HepG2 (cell line): ENCODE data around the gene DNAJB5.

Experiments
- CTCF ChIP-seq: sonication (generic); formaldehyde crosslinking; IDR thresholded peaks from 2 replicates; pipeline ENCODE4 v1.5.0; 2020; ENCODE audit warnings: mild to moderate bottlenecking, missing genetic modification reagents, moderate library complexity
- FOXA1 ChIP-seq, 2 experiments: fragments of 450-650 bp in 1 of 2; sonication (generic) in 1 of 2; formaldehyde crosslinking in 1 of 2; IDR thresholded peaks; 2 replicates each; pipeline versions ENCODE4 v1.4.0 to v1.6.1; 2016 to 2020; ENCODE audit warnings: missing genetic modification reagents in 1 of 2
- HMGA1 ChIP-seq: sonication (generic); formaldehyde crosslinking; conservative IDR thresholded peaks from 2 replicates; pipeline ENCODE4 v1.4.0; 2020; ENCODE audit warnings: missing genetic modification reagents
- NFE2L1 ChIP-seq: sonication (generic); formaldehyde crosslinking; IDR thresholded peaks from 2 replicates; pipeline ENCODE4 v1.4.0; 2020; ENCODE audit warnings: missing genetic modification reagents, mild to moderate bottlenecking, borderline replicate concordance
- PRDM4 ChIP-seq: sonication (generic); formaldehyde crosslinking; IDR thresholded peaks from 2 replicates; pipeline ENCODE4 v1.9.0; 2021; ENCODE audit warnings: missing genetic modification reagents, borderline replicate concordance
- PTBP1 ChIP-seq: fragments of 200-400 bp; formaldehyde crosslinking; IDR thresholded peaks from 2 replicates; pipeline ENCODE4 v1.6.1; 2018; ENCODE audit warnings: low read length, low read depth; ENCODE audit not compliant: poor library complexity, severe bottlenecking
- SMC3 ChIP-seq: IDR thresholded peaks from 2 replicates; pipeline ENCODE4 v1.6.1; 2011; ENCODE audit warnings: low read length, improper control_type of control experiment
- STAT5B ChIP-seq: sonication (generic); formaldehyde crosslinking; IDR thresholded peaks from 2 replicates; pipeline ENCODE4 v1.4.0; 2020; ENCODE audit warnings: missing genetic modification reagents

- TF ChIP-seq PTBP1 (no peak), CTCF (no peak), STAT5B (no peak), PRDM4 (no peak), HMGA1 (CRISPR knock-in tag) (no peak), FOXA1 (IDR thresholded peaks at IDR 0.05) (no peak), FOXA1 (CRISPR knock-in tag; IDR thresholded peaks at IDR 0.05) (no peak), NFE2L1 (CRISPR knock-in tag) (no peak), SMC3 (no peak)
Measured at GRCh38 chr9:34990908-34991606, 1.5 kb downstream of the DNAJB5 start.
